Transverse colon (tissue), 4 donors: Measurements from ENCODE around the gene RABEP1. TPM values are rescaled to one million over a fixed set of nuclear protein-coding genes. Genes with fewer than 3 reads are reported as not detected.

ENCODE experiments used
- DNase-seq: peaks from one replicate; pipeline ENCODE4 v3.0.0-alpha.2; 2019
- H3K27ac ChIP-seq, 4 donors: fragments of 200-600 bp; sonication (generic); 2 replicates each; pipeline ENCODE4 v1.5.1; 2016 to 2018; ENCODE audit warnings: inconsistent platforms in 4 of 4
- H3K27me3 ChIP-seq: fragments of 200-600 bp; sonication (generic); 2 replicates; pipeline ENCODE4 v1.5.1; 2017; ENCODE audit warnings: inconsistent platforms
- H3K36me3 ChIP-seq, 4 donors: fragments of 200-600 bp; sonication (generic); 2 replicates each; pipeline ENCODE4 v1.5.1; 2017 to 2019; ENCODE audit warnings: inconsistent platforms in 4 of 4
- H3K4me1 ChIP-seq, 4 donors: fragments of 200-600 bp; sonication (generic); 2 replicates each; pipeline ENCODE4 v1.5.1; 2017 to 2020; ENCODE audit warnings: inconsistent platforms in 4 of 4
- H3K4me3 ChIP-seq, 4 donors: fragments of 200-600 bp; sonication (generic); 1 replicate in 1 of 4; 2 replicates in 3 of 4; pipeline versions ENCODE4 v1.5.1 to v1.6.1; 2017 to 2019; ENCODE audit warnings: inconsistent platforms in 4 of 4
- H3K9me3 ChIP-seq, 2 donors: fragments of 200-600 bp; sonication (generic); 2 replicates each; pipeline ENCODE4 v1.5.1; 2017 to 2019; ENCODE audit warnings: inconsistent platforms in 2 of 2
- EP300 ChIP-seq: sonication (generic); formaldehyde crosslinking; IDR thresholded peaks from one replicate; pipeline ENCODE4 v1.6.1; 2017; ENCODE audit warnings: antibody characterized with exemption, low read depth
- POLR2A ChIP-seq: fragments of 450-650 bp; IDR thresholded peaks from one replicate; pipeline ENCODE4 v1.6.1; 2016; ENCODE audit warnings: antibody characterized with exemption, mild to moderate bottlenecking, moderate library complexity
- POLR2AphosphoS5 ChIP-seq, 3 donors: sonication (generic); formaldehyde crosslinking; IDR thresholded peaks; one replicate each; pipeline ENCODE4 v1.6.1; 2016; ENCODE audit warnings: antibody characterized with exemption in 3 of 3
- WGBS, 2 donors: methylation state at CpG; one replicate each; pipeline ENCODE4 v1.1.5; 2018; ENCODE audit warnings: low coverage in 1 of 2; 5-methylcytosine and 5-hydroxymethylcytosine counted together
- in situ Hi-C, 4 donors: fragments of 200-750 bp; cut with MboI; loops; one replicate each; pipeline versions ENCODE4 v1.15.0 to v1.15.1; 2017; ENCODE audit warnings: low sequenced_read_pairs in 3 of 4, low pct_ligation_motif_present in 1 of 4, low pct_unique_long_range_greater_than_20kb in 1 of 4
- intact Hi-C: fragments of 100-400 bp; cut with DNase I; formaldehyde crosslinking; loops from one replicate; pipeline ENCODE4 v1.15.1; 2023; ENCODE audit warnings: low total_unique reads
- total RNA-seq, 4 donors: library from RNA; depleted of rRNA; stranded (reverse); fragments of >200 nt; gene quantifications; one replicate each; pipeline ENCODE4 v1.1.0, GENCODE V29; 2016
- TF ChIP-seq, protein P1 (sequence below), 5 experiments: fragments of 200-600 bp in 3 of 5; fragments of 450-650 bp in 2 of 5; sonication (generic) in 3 of 5; IDR thresholded peaks; 1 replicate in 2 of 5; 2 replicates in 3 of 5; pipeline ENCODE4 v1.5.1; 2016 to 2017; ENCODE audit warnings: antibody characterized with exemption in 5 of 5, inconsistent platforms in 3 of 5, mild to moderate bottlenecking in 2 of 5, moderate library complexity in 1 of 5

The RABEP1 gene
- total RNA-seq, 4 donors from 2014 or later: 23.6 to 43.8 (median 36.0) TPM

- H3K4me3 ChIP-seq: no peak overlapping the region
- intact Hi-C loops (no loop called here), in situ Hi-C loops (no loop called here)
- H3K36me3 ChIP-seq: peaks cover 0 to 13% (median under 1%) of the 10 kb centered on the region in 4 donors
- no peaks in the 10 kb centered on the region for H3K27me3 ChIP-seq
- no peak for TF ChIP-seq POLR2AphosphoS5 (IDR thresholded peaks at IDR 0.05)
- no peak for TF ChIP-seq EP300
- TF ChIP-seq POLR2A: no peak
- TF ChIP-seq, protein P1, sequence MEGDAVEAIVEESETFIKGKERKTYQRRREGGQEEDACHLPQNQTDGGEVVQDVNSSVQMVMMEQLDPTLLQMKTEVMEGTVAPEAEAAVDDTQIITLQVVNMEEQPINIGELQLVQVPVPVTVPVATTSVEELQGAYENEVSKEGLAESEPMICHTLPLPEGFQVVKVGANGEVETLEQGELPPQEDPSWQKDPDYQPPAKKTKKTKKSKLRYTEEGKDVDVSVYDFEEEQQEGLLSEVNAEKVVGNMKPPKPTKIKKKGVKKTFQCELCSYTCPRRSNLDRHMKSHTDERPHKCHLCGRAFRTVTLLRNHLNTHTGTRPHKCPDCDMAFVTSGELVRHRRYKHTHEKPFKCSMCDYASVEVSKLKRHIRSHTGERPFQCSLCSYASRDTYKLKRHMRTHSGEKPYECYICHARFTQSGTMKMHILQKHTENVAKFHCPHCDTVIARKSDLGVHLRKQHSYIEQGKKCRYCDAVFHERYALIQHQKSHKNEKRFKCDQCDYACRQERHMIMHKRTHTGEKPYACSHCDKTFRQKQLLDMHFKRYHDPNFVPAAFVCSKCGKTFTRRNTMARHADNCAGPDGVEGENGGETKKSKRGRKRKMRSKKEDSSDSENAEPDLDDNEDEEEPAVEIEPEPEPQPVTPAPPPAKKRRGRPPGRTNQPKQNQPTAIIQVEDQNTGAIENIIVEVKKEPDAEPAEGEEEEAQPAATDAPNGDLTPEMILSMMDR (IDR thresholded peaks at IDR 0.05): no peak
- WGBS, 2 donors: 96 to 98% methylated on average over 4 of the region's 4 CpGs
- H3K4me1 ChIP-seq: peaks cover 0 to 2% (median 0%) of the 10 kb centered on the region in 4 donors
- H3K27ac ChIP-seq: no peak overlapping the region
- no peak for DNase-seq
- no peaks in the 10 kb centered on the region for H3K9me3 ChIP-seq
These were observed 49.4 kb downstream of the RABEP1 start for GRCh38 chr17:5331506-5331905.

GRCh38 chr17:5344914-5345313, 62.8 kb downstream of the RABEP1 start:
- H3K9me3 ChIP-seq: no peaks in the 10 kb centered on the region
- no peak for DNase-seq
- intact Hi-C loops: no loop called here

GRCh38 chr17:5352681-5353289, 70.7 kb downstream of the RABEP1 start:
- Histone ChIP-seq H3K9me3 (no peaks in the 10 kb centered on the region), H3K4me3 (no peak overlapping the region), H3K27me3 (no peaks in the 10 kb centered on the region), H3K27ac (no peak overlapping the region), H3K36me3 (peaks cover 0 to 46% (median 21%) of the 10 kb centered on the region in 4 donors), H3K4me1 (no peaks in the 10 kb centered on the region)
- WGBS, 2 donors: 89 to 90% methylated on average over 4 of the region's 4 CpGs
- in situ Hi-C loops (no loop called here), intact Hi-C loops (no loop called here)
- TF ChIP-seq POLR2A (no peak), EP300 (no peak), POLR2AphosphoS5 (IDR thresholded peaks at IDR 0.05) (no peak)
- TF ChIP-seq, protein P1 (IDR thresholded peaks at IDR 0.05): no peak
- DNase-seq: no peak

More at GRCh38 chr17:5344914-5345313, 62.8 kb downstream of the RABEP1 start:
- Histone ChIP-seq H3K27ac (no peak overlapping the region), H3K27me3 (no peaks in the 10 kb centered on the region), H3K36me3 (peaks cover 0 to 25% (median 11%) of the 10 kb centered on the region in 4 donors), H3K4me1 (no peaks in the 10 kb centered on the region), H3K4me3 (no peak overlapping the region)
- TF ChIP-seq, protein P1 (IDR thresholded peaks at IDR 0.05): no peak
- TF ChIP-seq POLR2A (no peak), EP300 (no peak), POLR2AphosphoS5 (IDR thresholded peaks at IDR 0.05) (no peak)
- 92 to 94% methylated on average over 9 of the region's 9 CpGs for WGBS, 2 donors
- in situ Hi-C loops: no loop called here

DNA sequence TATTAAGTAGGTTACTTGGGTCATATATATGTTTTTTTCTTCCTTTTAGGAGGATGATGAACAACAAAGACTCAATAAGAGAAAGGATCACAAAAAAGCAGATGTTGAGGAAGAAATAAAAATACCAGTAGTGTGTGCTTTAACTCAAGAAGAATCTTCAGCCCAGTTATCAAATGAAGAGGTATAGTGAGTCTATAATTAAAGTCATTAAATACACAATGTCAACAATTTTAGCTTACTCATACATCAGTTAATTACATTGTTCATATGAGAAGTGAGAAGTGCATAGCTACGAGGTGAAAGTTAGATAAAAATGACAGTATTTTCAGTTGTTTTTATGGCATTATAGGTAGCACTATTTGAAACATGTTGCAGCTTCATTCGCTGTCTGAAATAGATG, 72.2 kb downstream of the RABEP1 start:
- H3K4me3 ChIP-seq: no peak overlapping the region
- no peaks in the 10 kb centered on the region for H3K9me3 ChIP-seq
- H3K27me3 ChIP-seq: no peaks in the 10 kb centered on the region
- in situ Hi-C loops (no loop called here), intact Hi-C loops (no loop called here)
- 84 to 88% methylated on average over 2 of the region's 2 CpGs for WGBS, 2 donors
- no peak overlapping the region for H3K27ac ChIP-seq
- no peaks in the 10 kb centered on the region for H3K4me1 ChIP-seq
- H3K36me3 ChIP-seq: peaks cover 0 to 42% (median 21%) of the 10 kb centered on the region in 4 donors
- DNase-seq: no peak
- TF ChIP-seq POLR2AphosphoS5 (IDR thresholded peaks at IDR 0.05): no peak
- TF ChIP-seq, protein P1 (IDR thresholded peaks at IDR 0.05): no peak
- no peak for TF ChIP-seq EP300
- no peak for TF ChIP-seq POLR2A
